HG03139 (cell line): ENCODE data around the gene SPG11.
"Not testable (repeated sequence)": the region's sequence is repeated elsewhere in the genome, so short reads cannot be mapped to it uniquely, and the experiment has no call there.

Experiments
- ATAC-seq: cut with Tn5 transposase; IDR thresholded peaks from one replicate; pipeline ENCODE4 v1.9.1; 2021; ENCODE audit not compliant: unreplicated experiment

Gene SPG11

DNA sequence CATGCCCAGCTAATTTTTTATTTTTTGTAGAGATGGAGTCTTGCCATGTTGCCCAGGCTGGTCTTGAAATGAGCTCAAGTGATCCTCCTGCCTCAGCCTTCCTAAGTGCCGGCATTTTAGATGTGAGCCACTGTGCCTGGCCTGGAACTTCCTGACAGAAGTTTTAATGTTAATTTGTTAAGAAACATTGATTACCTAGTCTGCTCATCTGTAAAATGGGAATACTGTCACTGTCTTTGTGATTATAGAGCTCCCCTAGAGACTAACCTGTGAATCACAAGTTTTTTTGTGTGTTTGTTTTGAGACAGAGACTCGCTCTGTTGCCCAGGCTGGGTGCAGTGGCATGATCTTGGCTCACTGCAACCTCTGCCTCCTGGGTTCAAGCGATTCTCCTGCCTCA is 130.8 kb downstream of the SPG11 start:
- no peak for ATAC-seq

DNA sequence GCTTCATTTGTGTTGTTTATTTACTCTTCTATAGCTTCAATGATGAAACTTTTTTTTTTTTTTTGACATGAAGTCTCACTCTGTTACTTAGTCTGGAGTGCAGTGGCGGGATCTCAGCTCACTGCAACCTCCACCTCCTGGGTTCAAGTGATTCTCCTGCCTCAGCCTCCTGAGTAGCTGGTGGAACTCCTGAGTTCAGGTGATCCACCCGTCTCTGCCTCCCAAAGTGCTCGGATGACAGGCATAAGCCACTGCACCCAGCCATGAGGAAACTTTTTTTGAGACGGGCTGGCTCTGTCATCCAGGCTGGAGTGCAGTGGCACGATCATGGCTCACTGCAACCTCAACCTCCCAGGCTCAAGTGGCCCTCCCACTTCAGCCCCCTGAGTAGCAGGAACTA is 131.2 kb downstream of the SPG11 start:
- ATAC-seq: not testable (repeated sequence)

DNA sequence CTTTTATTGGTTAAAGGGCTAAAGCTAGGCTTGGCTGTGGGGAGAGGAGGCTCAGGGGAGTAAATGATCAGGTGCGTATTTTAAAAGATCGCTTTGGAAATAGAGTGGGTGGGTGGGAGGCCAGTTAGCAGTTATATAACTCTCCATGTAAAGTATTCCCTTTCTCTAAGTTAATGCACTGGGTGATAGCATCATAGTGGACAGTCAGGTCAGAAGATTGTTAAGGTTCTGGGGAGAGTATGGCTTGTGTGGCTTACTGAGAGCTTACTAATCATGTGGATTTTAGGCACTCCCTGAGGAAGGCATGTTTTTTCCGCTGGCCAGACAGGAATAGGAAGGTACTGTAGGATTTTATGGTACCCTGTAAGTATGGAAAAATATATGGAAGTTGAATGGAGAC is 132.8 kb downstream of the SPG11 start:
- no peak for ATAC-seq

DNA sequence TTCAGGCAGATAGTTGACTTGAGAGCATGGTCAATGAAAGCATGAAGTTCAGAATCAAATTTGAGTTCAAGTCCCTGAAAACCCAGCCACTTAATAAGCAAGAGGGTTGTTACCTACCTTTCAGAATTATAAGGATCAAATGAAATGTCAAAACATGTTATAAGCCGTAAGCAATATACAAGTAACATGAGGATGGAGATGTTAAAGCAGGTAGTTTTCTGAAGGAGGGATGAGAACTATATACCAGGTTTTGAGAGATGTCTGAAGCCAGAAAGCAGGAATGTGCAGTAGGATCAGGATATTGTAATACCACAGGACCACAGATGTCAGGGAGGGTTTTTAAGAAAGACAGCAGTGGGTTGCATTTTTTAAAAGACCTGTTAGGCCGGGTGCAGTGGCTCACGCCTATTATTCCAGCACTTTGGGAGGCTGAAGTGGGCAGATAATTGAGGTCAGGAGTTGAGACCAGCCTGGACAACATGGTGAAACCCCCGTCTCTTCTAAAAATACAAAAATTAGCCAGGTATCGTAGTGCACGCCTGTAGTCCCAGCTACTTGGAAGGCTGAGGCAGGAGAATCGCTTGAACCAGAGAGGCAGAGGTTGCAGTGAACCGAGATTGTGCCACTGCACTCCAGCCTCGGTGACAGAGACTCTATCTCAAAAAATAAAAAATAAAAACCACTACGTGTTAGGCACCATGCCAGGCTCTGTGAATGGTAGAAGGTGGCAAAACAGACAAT is 133.4 kb downstream of the SPG11 start:
- no peak for ATAC-seq

DNA sequence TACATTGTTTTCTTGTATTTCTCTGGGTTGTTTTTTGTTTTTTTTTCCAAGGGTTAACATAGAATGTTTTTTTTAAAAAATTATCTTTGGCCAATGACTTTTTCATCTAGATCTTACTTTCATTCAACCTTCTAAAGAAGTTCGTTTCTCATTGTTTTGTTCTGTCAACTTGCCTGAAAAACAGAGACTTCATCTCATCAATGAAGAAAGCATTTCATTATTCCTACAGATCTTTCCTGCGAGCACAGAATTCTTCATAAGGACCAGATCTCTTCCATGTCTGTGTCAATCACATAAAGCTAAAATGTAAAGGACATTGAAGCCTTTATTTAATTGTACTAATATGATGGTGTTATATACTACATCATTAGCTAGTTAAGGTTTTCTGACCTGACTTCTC is 136.2 kb downstream of the SPG11 start:
- no peak for ATAC-seq

DNA sequence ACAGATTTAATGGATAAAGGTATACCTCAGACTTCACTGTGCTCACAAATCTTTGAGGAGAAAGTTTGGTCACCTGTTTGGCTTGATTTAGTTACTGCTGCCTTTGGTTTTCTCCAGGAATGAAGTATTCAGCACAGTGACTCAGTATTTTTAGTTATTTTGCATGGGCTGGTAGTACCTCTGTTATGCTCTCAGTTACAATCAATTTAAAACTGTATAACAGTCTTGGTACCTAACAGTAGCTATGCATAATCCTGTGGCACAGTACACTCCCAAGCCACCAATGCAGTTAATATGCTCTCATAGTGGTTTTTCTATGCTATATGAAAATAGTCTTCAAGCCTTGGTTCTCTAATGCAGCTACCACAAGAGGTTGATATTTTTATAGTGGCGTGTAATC is 138.4 kb downstream of the SPG11 start:
- ATAC-seq: no peak

GRCh38 chr15:44519537-44519936 is 143.9 kb downstream of the SPG11 start:
- no peak for ATAC-seq

GRCh38 chr15:44516436-44516835 is 147.0 kb downstream of the SPG11 start:
- ATAC-seq: no peak
